Medulla oblongata (tissue), 1 donor: ENCODE measurements around the gene GFI1B.
"Not testable (repeated sequence)": the region's sequence is repeated elsewhere in the genome, so short reads cannot be mapped to it uniquely, and the experiment has no call there.

Experiments
- DNase-seq: peaks from one replicate; pipeline ENCODE4 v3.0.0-alpha.2; 2015; ENCODE audit errors: extremely low spot score

The GFI1B gene

DNA sequence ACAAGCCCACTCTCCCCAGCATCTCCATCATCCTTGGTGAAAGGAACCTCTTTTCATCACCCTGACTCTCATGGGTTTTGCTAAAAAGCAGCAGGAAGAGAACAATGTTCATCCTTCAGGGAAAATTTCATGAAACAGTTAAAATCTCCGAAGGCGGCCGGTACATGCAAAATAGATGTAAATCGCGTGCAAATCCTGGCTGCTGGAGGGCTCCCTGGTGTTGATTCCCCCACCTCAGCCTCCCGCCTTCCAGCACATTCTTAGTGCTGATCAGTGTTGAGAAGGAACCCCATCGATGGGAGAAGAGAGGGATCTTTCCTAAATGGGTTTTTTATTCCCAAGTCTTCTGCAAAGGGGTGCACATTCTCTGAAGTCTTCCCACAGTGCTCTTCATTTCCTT, 8.7 kb upstream of the GFI1B start:
- no peak for DNase-seq

DNA sequence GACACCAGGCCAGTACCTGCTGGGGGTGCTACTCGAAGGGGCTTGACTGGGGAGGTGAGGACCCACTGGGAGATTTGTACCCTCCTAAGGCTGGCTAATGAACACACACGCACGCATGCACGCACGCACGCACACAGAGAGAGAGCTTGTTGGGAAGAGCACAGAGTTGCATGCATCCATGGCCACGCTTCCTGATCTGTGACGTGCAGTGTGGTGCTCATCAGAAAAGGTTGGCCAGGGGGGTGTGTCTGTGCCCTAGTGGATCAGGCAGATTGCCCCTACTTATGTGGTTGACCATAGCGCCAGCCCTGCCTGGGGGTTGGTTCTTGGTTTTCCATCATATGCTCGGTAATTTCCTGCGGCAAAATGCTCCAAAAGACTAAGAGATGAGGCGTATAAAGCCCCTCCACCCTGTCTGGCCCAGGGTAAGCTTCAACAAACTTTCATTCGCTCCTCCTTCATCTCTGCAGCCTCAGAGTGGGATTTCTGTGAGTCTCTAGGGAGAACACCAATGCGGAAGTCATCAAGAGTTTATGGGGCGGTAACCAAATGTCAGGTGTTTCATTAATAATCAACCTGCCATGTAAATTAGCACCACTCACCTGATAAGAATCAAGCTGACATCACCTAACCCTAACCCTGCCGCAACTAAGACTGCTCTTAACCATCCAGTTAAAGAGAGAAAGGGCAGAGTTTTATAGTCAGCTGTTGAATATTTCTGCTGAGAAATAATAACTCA, 8.0 kb upstream of the GFI1B start:
- DNase-seq, result no peak

GRCh38 chr9:132973166-132973565, 5.3 kb upstream of the GFI1B start:
- no peak for DNase-seq

DNA sequence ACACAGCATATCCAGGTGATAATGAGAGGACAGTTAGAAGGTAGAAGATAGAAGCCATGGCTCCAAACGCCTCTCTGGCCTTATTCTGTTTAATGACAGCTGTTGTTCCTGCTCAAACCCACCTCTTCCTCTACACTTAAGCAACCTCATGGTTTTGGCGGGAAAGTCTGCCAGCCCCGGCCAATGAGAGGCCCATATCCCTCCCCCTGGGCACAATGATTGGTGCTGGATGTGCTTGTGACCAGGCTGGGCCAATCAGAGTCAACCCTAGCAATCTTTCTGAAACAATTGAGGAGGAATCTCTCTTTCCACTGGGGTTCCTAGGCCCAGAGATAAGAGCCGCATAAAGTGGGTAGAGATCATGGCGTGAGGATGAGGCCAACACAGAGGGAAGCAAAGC, 4.8 kb upstream of the GFI1B start:
- DNase-seq, result no peak

DNA sequence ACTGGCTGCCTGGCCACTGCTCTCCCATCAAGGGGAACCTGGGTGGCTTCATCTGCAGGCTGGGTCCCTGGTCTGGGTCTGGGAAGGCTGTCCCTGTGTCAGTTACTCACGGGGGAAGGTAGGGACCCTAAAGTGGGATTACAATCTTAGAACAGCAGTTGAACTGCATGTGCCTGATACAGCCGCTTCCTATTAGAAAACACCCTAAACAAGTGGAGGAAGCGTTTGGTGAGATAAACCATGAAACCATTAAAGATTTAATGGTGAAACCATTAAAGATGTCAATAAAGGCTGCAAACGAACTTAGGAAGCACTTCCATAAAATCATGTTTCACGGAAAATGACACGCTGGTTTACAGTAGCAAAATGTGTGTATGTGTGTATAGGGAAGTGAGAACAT, 2.5 kb upstream of the GFI1B start:
- no peak for DNase-seq

GRCh38 chr9:132976571-132976970, 1.9 kb upstream of the GFI1B start:
- no peak for DNase-seq

DNA sequence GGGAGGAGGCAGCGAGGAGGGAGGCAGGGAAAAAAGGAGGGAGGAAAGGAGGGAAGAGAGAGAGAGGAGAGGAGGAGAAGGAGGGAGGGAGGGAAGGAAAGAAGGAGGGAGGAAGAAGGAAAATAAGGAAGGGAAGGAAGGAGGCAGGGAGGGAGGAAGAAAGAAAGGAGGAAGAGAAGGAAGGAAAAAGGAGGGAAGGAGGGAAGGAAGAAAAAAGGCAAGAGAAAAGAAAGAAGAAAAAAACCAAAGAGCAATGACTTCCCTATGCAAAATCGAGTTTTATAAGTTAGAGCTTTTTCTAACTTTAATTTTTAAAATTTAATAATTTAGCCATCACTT, 413 bp upstream of the GFI1B start:
- no peak for DNase-seq

GRCh38 chr9:132980157-132980556, 1.7 kb downstream of the GFI1B start:
- no peak for DNase-seq

- no peak for DNase-seq
Observed at GRCh38 chr9:132982458-132982857, 4.0 kb downstream of the GFI1B start.

DNA sequence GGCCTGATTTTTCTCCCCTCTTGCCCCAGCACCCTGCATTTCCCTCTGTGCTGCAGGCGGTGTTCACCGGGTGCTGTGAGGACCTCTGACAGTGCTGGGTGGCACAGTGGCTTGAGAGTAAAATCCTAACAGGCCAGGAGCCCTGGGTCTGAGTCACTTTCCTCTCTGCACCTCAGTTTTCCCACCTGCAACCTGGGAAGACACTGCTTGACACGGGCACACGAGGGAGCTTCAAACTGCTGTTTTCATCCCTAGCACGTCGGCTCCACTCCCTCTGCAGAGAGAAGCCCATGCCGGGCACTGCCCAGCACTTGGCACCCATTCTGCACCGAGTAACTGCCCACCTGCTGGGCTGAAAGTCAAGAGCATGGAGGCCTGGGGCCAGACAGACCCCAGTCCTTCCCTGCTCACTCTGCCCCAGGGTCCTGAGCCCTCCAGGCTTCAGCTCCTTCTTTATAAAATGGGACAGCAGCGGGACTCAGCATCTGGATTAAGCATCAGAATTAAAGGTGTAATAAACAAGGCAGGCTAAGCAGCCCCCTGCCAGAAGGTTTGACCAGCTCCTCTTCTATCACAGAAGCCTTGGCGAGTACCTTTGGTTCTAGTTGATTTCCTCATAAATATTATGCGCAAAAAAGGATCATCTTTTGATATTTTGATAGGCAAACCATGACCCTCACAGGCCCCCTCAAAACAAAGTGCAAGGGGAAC, 5.2 kb downstream of the GFI1B start:
- DNase-seq, result no peak

DNA sequence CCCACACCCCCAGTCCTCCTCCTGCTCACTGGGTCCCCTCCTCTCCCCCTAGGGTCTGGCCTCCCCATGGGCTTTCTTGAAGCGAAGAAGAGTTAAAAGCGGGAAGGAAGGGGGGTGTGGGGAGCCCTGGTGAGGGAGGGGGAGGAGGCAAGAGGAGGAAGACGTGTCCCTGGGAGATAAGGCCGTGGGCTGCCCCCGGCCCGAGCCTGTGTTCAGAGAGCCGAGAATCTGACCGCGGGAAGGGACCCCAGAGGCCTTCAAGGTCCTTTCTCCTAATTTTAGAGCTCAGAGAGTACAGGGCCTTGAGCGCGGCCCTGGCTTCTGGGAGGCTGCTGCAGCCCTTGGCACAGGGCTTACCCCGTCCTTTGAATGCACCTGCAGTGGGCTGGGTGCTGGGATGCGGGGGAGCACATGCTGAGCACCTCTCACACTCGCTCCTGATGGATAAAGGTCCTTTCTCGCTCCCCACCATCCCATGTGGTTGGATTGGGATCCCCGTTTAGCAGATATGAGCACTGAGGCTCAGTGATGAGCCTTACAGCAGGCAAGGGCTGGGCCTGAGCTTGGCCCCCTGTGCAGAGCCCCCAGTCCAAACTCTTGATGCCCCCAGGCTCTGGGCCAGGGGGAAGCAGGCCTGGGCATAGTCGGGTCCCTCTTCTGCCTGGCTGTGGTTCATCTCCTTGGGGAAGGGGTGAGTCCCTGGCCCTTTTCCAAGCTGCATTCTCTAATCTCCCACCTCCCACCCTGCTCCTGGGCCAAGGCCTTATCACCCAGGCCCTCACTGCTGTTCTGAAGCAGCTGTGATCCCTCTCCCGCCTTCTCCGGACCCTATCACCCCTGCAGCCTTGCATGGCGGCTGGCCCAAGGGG, 5.9 kb downstream of the GFI1B start:
- no peak for DNase-seq

DNA sequence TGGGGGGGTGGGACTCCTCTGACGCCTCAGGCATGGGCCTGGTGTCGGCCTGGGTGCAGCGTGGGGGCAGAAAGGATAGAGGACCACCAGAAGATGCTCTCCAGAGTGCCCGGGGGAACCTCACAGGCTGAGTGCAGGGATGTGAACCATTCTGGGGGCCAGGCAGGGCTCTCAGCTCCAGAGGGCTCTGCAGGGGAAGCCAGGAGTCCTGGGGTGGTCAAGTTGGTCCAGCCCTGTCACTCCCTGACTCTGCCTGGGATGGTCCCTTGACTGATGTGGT, 6.5 kb downstream of the GFI1B start:
- no peak for DNase-seq

- no peak for DNase-seq
Observed at GRCh38 chr9:132985489-132985888, 7.0 kb downstream of the GFI1B start.

DNA sequence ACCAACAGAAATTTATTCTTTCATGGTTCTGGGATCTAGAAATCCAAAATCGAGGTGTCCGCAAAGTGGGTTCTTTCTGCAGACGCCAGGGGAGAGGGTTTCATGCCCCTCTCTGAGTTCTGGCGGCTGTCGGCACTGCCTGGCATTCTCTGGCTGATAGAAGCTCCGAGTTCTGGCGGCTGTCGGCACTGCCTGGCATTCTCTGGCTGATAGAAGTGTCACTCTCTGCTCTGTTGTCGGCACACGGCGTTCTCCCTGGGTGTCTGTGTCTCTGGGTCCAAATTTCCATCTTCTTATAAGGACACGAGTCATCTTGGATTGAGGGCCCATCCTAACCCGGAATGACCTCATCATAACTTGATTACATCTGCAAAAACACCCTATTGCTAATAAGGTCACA, 7.6 kb downstream of the GFI1B start:
- DNase-seq, result no peak

DNA sequence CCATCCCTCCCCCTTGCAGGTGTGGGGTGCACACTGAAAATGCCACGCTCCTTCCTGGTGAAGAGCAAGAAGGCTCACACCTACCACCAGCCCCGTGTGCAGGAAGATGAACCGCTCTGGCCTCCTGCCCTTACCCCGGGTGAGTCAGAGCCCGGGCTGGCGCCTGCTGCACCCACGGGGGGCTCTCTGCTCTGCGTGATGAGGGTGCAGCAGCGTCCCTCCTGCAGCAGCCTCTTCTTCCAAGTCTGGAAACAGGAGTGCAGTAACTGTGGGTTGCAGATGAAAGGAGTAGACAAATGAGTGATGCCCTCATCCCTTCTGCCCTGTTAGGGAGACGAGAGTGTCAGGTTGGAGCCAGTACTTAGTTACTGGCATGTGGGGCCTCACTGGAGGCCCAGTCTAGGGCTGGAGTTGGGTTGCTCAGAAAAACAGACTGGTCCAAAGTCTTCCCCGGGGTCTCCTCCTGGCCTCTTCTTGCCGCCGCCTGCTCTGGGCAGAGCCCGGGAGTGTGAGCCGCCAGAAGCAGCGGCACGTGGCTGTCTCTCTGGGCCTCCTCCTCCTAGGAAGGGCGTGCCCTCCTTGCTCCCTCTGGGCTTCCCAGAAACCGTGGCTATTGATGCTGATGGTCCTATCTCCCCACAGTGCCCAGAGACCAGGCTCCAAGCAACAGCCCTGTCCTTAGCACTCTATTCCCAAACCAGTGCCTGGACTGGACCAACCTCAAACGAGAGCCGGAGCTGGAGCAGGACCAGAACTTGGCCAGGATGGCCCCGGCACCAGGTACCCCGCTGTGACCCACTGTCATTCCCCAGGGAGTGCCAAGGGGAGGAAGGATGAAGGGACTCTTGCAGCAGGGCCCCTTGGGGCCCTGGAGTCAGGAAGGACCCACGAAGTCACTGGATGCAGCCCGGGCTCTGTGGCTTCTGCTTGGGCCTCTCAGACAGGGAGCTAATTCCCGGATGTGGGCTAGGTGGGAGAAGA, 8.4 kb downstream of the GFI1B start:
- DNase-seq, result no peak

- no peak for DNase-seq
Observed at GRCh38 chr9:132988244-132989013, 9.9 kb downstream of the GFI1B start.

DNA sequence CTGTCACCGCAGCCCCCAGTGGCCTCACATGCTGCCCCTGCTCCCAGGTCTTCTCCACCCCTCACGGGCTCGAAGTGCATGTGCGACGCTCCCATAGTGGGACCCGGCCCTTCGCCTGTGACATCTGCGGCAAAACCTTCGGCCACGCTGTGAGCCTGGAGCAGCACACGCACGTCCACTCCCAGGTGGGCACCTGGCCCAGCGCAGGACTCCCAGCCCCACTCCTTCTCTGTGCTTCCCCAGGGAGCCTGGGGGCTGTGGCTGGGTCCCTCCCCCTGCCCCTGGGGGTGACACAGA, 10.5 kb downstream of the GFI1B start:
- no peak for DNase-seq

GRCh38 chr9:132989414-132989996, 11.0 kb downstream of the GFI1B start:
- DNase-seq, result no peak

- not testable (repeated sequence) for DNase-seq
Observed at GRCh38 chr9:132989998-132990557, 11.6 kb downstream of the GFI1B start.

DNA sequence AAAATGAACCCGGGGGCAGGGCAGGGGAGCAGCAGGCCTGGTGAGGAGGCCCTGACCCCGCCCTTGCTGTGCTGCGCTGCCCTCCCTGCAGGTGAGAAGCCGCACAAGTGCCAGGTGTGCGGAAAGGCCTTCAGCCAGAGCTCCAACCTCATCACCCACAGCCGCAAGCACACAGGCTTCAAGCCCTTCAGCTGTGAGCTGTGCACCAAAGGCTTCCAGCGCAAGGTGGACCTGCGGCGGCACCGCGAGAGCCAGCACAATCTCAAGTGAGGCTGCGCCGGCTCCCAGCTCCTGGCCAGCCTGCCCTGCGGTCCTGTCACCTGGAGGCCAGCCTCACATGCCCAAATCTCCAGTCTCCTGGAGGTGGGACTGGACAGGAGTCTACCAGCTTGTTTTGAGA, 12.3 kb downstream of the GFI1B start:
- no peak for DNase-seq
